NCI-H2029 (cell line): ENCODE measurements around the gene PMIS2.

Source experiments
- DNase-seq: peaks from one replicate; lab custom pipeline; 2025; lab: John Stamatoyannopoulos, UW

The PMIS2 gene

GRCh38 chr19:35585848-35586247 is at the start of gene PMIS2:
TSS of gene PMIS2 (plus strand) at chr19:35586173. CDS start at chr19:35586260, 87 bp downstream.
- no peak for DNase-seq

GRCh38 chr19:35539314-35539713 is 46.7 kb upstream of the PMIS2 start:
- DNase-seq = no peak

- no peak for DNase-seq
Observed at GRCh38 chr19:35539850-35540249, 46.1 kb upstream of the PMIS2 start.

- DNase-seq = no peak
Observed at GRCh38 chr19:35540356-35540927, 45.5 kb upstream of the PMIS2 start.

- DNase-seq = no peak
Observed at GRCh38 chr19:35542209-35542608, 43.8 kb upstream of the PMIS2 start.

GRCh38 chr19:35543280-35544109 is 42.5 kb upstream of the PMIS2 start:
- no peak for DNase-seq

GRCh38 chr19:35544110-35544802 is 41.7 kb upstream of the PMIS2 start:
- DNase-seq = no peak

GRCh38 chr19:35545001-35545854 is 40.7 kb upstream of the PMIS2 start, which contains the start of gene TMEM147:
TSS of gene TMEM147 (plus strand) at chr19:35545626. CDS start at chr19:35545740, 114 bp downstream.
- peak; percentile 72 for DNase-seq

GRCh38 chr19:35545855-35546381 is 40.1 kb upstream of the PMIS2 start:
- no peak for DNase-seq

- DNase-seq = no peak
Observed at GRCh38 chr19:35546532-35546931, 39.4 kb upstream of the PMIS2 start.

GRCh38 chr19:35549174-35549788 is 36.7 kb upstream of the PMIS2 start:
- peak; percentile 77 for DNase-seq

- no peak for DNase-seq
Observed at GRCh38 chr19:35549879-35550523, 36.0 kb upstream of the PMIS2 start.

- DNase-seq = no peak
Observed at GRCh38 chr19:35551091-35551810, 34.7 kb upstream of the PMIS2 start.

GRCh38 chr19:35552534-35553384 is 33.2 kb upstream of the PMIS2 start:
- DNase-seq = no peak

GRCh38 chr19:35553385-35554000 is 32.5 kb upstream of the PMIS2 start:
- DNase-seq = no peak

GRCh38 chr19:35554076-35554475 is 31.9 kb upstream of the PMIS2 start:
- no peak for DNase-seq

GRCh38 chr19:35555301-35556005 is 30.5 kb upstream of the PMIS2 start:
- peak; percentile 22 for DNase-seq

- no peak for DNase-seq
Observed at GRCh38 chr19:35556025-35556590, 29.9 kb upstream of the PMIS2 start.
